ENCODE measurements around the gene ADGRD2. TPM values are rescaled to one million over a fixed set of nuclear protein-coding genes. Genes with fewer than 3 reads are reported as not detected.

Gene ADGRD2
- total RNA-seq, 1 donor from 2014 or later = not detected

DNA sequence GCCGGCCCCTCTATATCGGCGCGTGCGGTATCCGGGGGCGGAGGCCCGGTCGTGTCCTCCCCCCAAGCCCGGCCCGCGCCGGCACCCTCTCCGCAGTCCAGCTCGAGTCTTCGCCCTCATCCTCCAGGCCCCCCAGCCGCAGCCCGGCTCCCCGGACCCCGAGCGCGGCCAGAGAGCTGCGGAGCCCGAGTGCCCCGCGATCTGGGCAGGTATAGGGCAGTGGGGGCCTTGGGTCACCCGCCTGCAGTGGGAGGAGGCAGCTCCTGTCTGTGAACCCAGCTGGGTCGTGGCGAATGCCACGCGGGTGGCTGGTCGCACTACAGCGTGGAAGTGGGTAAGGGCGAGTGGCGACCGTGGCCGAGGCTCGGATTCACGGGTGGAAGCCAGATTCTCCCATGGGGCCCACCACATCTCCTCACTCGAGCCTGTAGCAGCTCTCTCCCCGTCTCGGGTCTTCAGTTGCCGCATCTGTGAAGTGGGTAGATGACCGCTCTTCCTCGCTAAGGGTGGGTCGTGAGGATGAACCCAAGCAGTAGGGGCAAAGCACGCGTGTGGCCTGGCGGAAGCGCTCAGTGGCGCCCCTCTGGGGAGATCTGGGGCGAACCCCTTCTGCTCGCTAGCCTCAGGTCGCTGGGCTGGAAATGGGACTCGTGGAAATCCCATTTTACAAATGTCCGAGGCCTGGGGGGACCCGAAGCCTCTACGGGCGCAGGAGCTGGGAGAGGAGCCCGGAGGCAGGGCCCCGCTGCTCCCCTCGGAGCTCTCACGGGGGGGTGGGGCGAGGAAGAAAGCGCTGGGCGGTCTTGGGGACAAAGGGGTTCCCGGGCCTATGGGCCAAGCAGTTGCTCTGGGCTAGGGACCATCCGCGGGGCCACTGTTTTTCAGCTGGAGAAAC lies 55.0 kb downstream of the ADGRD2 start:
- Mint-ChIP-seq H3K4me3 (no peak overlapping the region), H3K27me3 (peaks cover 24% of the 10 kb centered on the region), H3K4me1 (peaks cover 6% of the 10 kb centered on the region), H3K27ac (no peak overlapping the region), H3K36me3 (ENCODE audit: low read depth) (peaks cover 3% of the 10 kb centered on the region), H3K9me3 (no peaks in the 10 kb centered on the region)
- DNase-seq = no peak
- intact Hi-C loops (cut with micrococcal nuclease) = loop anchor here (10.0 kb wide), 1 partner anchor 490 kb away; the partner anchor contains the start of gene LHX2

DNA sequence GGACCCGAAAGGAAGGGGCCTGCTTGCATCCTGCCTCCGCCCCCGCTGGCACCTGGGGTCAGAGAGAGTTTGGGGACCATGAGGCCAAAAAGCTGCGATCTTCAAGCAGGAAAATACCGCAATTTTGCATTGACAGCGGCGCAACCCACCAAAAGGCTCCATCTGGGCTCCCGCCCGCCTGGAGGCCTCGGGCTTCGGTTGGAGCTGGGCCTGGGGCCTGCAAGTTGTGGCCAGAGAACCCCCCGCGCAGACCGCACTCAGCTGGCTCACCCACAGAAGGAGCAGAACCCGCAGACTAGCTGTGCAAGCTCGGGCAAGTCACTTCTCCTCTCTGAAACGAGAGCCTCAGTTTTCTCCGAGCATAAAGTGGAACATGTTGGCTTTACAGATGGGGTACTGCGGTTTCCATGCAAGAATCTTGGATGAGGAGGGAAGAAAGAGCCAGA lies 55.7 kb downstream of the ADGRD2 start:
- no peak for DNase-seq
- H3K36me3 Mint-ChIP-seq (ENCODE audit: low read depth) = peaks cover 3% of the 10 kb centered on the region
- no peak overlapping the region for H3K27ac Mint-ChIP-seq
- intact Hi-C loops (cut with micrococcal nuclease) = loop anchor here (10.0 kb wide), 1 partner anchor 491 kb away; the partner anchor contains the start of gene LHX2
- no peaks in the 10 kb centered on the region for H3K9me3 Mint-ChIP-seq
- no peak overlapping the region for H3K4me3 Mint-ChIP-seq
- peaks cover 21% of the 10 kb centered on the region for H3K27me3 Mint-ChIP-seq
- H3K4me1 Mint-ChIP-seq = peaks cover 4% of the 10 kb centered on the region

DNA sequence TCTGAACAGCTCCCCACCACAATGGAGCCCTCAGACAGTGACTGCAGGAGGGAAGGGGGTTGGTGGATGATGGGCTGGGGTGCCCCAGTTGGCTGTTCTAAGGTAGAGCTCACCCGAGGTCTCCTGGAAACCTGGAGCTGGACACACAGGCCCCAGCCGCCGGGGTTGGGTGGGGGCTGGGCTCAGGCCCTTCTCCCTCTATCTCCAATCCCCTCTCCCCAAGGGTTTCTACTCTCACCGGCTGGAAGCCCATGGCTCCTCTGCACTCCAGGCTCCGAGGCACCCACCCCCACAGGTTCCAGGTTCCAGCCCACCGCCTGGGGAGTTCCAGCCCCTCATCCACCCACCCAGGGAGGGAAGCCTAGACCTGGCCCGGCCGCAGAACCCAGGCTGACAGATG lies 56.2 kb downstream of the ADGRD2 start:
- peaks cover 4% of the 10 kb centered on the region for H3K4me1 Mint-ChIP-seq
- DNase-seq = no peak
- H3K27me3 Mint-ChIP-seq = peaks cover 21% of the 10 kb centered on the region
- H3K4me3 Mint-ChIP-seq = no peak overlapping the region
- H3K9me3 Mint-ChIP-seq = no peaks in the 10 kb centered on the region
- peaks cover 3% of the 10 kb centered on the region for H3K36me3 Mint-ChIP-seq (ENCODE audit: low read depth)
- intact Hi-C loops (cut with micrococcal nuclease) = loop anchor here (10.0 kb wide), 1 partner anchor 492 kb away; the partner anchor contains the start of gene LHX2
- no peak overlapping the region for H3K27ac Mint-ChIP-seq

DNA sequence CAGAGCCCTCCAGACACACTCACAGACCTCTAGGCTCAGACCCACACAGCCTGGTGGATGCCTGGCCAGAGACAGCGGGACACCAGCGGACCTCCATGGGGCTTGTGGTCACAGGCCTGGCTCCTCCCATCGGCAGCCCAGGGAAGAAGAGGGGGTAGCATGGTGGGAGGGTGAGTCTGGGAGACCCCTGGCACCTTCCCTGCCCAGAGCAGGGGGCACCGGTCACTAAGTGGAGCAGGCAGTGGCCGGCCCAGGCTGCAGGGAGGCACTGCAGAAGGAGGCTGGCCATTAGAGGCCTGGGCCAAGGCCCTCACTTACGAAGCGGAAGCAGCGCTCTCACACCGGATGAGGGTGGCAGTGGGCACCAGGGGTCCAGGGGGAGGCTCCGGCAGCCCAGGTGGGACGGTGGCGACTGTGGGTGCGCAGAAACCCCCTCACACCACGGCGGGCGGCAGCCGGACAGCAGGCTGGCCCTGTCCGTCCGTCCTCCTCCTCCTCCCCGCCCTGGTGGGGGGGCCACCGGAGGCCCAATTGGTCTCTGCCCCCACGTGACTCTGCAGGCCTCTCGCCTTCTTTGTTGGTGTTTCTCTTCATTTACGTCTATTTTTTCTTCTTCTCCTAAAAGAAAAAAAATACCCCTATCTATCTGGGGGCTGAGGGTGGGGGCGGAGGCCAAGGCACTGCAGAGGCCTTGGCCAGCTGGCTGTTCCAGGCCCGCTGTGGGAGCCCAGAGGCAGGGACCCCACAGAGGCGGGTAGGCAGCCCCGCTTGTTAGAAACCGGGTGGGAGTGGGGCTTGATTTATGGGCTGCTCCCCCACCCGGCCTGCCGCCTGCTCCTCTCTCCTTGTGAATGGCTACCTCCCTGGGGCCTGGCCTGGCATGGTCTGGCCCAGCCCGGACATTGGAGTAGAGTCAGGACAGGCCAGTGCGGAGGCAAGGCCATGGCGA lies 57.0 kb downstream of the ADGRD2 start, which contains the start of gene NR5A1:
Gene NR5A1 (minus strand): TSS at position 469 of the 949 bp plus-strand sequence. CDS start 4,004 bp downstream, outside the sequence.
- Mint-ChIP-seq H3K27ac (no peak within 1 kb of the TSS), H3K4me3 (no peak within 1 kb of the TSS), H3K36me3 (ENCODE audit: low read depth) (peaks cover 3% of the 10 kb centered on the region), H3K9me3 (no peaks in the 10 kb centered on the region), H3K27me3 (peaks cover 17% of the 10 kb centered on the region), H3K4me1 (peaks cover 4% of the 10 kb centered on the region)
- intact Hi-C loops (cut with micrococcal nuclease) = loop anchor here (10.0 kb wide), 1 partner anchor 492 kb away; the partner anchor contains the start of gene LHX2
- no peak for DNase-seq

GRCh38 chr9:124507880-124508423 lies 57.7 kb downstream of the ADGRD2 start:
- Mint-ChIP-seq H3K4me1 (peaks cover 4% of the 10 kb centered on the region), H3K9me3 (no peaks in the 10 kb centered on the region), H3K4me3 (no peak overlapping the region), H3K27me3 (peaks cover 15% of the 10 kb centered on the region), H3K27ac (no peak overlapping the region), H3K36me3 (ENCODE audit: low read depth) (peaks cover 3% of the 10 kb centered on the region)
- intact Hi-C loops (cut with micrococcal nuclease) = loop anchor here (10.0 kb wide), 1 partner anchor 493 kb away; the partner anchor contains the start of gene LHX2
- no peak for DNase-seq

- intact Hi-C loops (cut with micrococcal nuclease) = no loop called here
- no peak overlapping the region for H3K4me3 Mint-ChIP-seq
- H3K9me3 Mint-ChIP-seq = no peaks in the 10 kb centered on the region
- H3K36me3 Mint-ChIP-seq (ENCODE audit: low read depth) = no peaks in the 10 kb centered on the region
- no peak for DNase-seq
- peaks cover 2% of the 10 kb centered on the region for H3K27me3 Mint-ChIP-seq
- no peak overlapping the region for H3K27ac Mint-ChIP-seq
- peaks cover 2% of the 10 kb centered on the region for H3K4me1 Mint-ChIP-seq
Measured at GRCh38 chr9:124510650-124511425, 60.6 kb downstream of the ADGRD2 start.

GRCh38 chr9:124511426-124511840 lies 61.2 kb downstream of the ADGRD2 start:
- H3K27ac Mint-ChIP-seq = no peak overlapping the region
- DNase-seq = no peak
- no peaks in the 10 kb centered on the region for H3K9me3 Mint-ChIP-seq
- peaks cover 2% of the 10 kb centered on the region for H3K4me1 Mint-ChIP-seq
- no peak overlapping the region for H3K4me3 Mint-ChIP-seq
- intact Hi-C loops (cut with micrococcal nuclease) = no loop called here
- H3K27me3 Mint-ChIP-seq = peaks cover 2% of the 10 kb centered on the region
- H3K36me3 Mint-ChIP-seq (ENCODE audit: low read depth) = no peaks in the 10 kb centered on the region

DNA sequence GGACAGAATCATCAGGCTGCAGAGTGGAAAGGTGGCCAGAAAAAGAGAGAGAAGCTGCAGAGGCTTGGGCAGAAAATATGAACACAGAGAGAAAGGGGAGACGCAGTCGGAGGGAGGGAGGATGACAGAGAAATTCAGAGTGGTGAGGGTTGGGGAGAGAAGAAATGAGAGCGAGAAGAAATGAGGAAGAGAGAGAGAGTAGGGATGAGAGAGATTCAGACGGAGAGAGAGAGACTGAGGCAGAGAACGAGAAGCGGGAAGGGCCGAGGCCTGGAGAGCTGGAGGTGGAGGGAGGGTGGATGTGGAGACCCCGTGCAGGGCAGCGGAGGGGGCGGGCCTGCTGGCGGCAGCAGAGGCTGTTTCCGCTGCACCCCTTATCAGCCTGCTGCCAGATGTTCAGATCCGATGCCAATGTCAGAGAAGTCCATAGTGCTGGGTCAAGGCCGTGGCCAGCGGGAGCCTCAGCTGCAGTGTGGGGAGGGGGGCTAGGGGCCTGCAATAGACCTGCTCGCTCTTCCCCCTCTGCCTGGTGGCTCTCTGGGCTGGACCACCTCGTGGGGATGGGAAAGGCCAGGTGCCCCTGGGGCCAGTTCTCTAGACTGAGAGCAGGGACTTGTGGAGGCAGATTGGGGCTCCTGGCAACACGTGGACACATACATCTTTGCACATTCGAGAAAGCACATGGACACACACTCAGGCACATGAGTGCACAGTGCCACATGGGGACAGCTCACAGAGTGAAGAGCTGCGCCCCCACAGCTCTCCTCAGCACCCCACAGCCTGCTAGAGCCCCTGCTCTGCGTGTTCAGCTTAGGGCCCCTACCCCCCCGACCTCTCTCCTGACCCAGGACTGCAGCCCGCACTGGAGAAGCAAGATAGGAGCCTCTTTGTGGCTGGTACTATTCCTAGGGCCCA lies 61.9 kb downstream of the ADGRD2 start:
- peaks cover 3% of the 10 kb centered on the region for H3K27me3 Mint-ChIP-seq
- no peak overlapping the region for H3K4me3 Mint-ChIP-seq
- no peak for DNase-seq
- H3K9me3 Mint-ChIP-seq = no peaks in the 10 kb centered on the region
- no peaks in the 10 kb centered on the region for H3K36me3 Mint-ChIP-seq (ENCODE audit: low read depth)
- H3K4me1 Mint-ChIP-seq = peaks cover 2% of the 10 kb centered on the region
- no peak overlapping the region for H3K27ac Mint-ChIP-seq
- intact Hi-C loops (cut with micrococcal nuclease) = no loop called here

GRCh38 chr9:124512806-124513204 lies 62.6 kb downstream of the ADGRD2 start:
- H3K27me3 Mint-ChIP-seq = peaks cover 3% of the 10 kb centered on the region
- H3K4me1 Mint-ChIP-seq = peaks cover 2% of the 10 kb centered on the region
- no peaks in the 10 kb centered on the region for H3K9me3 Mint-ChIP-seq
- intact Hi-C loops (cut with micrococcal nuclease) = no loop called here
- H3K27ac Mint-ChIP-seq = no peak overlapping the region
- no peak for DNase-seq
- no peaks in the 10 kb centered on the region for H3K36me3 Mint-ChIP-seq (ENCODE audit: low read depth)
- H3K4me3 Mint-ChIP-seq = no peak overlapping the region

DNA sequence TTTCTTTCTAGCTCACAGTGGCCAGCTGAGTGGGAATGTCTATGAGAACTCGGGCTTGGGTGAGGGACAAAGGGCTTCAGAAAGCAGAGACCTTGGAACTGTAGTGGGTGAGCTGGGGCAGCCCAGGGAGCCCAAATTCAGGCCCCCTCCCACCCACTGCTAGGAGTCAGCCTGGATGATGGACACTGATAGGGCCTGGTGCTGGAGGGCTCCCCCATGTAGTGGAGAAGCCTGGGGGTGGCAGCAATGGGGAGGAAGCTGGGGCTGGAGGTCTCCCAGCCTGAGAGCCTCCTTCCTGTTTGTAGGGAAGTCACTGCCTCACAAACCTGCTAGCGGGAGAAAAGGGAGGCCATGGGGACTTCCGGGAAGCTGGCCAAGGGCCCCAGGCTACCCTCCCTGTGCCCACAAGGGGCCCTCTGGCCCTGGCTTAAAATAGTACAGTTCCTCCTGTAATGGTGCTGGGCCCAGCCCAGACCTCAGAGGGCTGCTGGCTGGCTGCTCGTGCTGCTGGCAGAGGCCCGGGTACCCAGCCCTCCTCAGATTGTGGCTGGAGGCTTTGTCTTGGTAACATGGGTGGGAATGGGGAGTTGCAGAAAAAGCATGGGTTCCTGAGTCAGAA lies 63.2 kb downstream of the ADGRD2 start:
- DNase-seq = no peak
- Mint-ChIP-seq H3K27me3 (peaks cover 3% of the 10 kb centered on the region), H3K36me3 (ENCODE audit: low read depth) (no peaks in the 10 kb centered on the region), H3K4me3 (no peak overlapping the region), H3K4me1 (peaks cover 2% of the 10 kb centered on the region), H3K9me3 (no peaks in the 10 kb centered on the region), H3K27ac (no peak overlapping the region)
- intact Hi-C loops (cut with micrococcal nuclease) = no loop called here

DNA sequence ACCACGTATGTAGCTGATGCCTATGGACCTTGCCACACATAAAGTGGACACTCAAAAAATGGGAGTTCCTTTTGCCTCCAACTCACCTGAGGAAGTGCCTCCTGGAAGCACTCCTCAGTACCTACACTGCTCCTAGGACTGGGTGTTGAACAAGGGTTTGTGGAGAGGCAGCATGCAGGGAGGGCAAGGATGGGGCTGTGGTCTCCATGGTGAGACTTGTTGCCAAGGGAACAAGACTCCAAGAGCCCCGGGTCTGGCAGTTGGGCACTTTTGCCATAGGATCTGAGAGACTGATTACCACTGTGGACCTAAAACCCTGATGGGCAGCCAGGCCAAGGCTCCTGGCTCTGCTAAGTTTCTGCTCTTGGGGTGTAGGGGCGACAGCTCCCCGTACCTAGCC lies 63.9 kb downstream of the ADGRD2 start:
- intact Hi-C loops (cut with micrococcal nuclease) = no loop called here
- Mint-ChIP-seq H3K4me1 (peaks cover 2% of the 10 kb centered on the region), H3K27ac (no peak overlapping the region), H3K27me3 (peaks cover 3% of the 10 kb centered on the region), H3K4me3 (no peak overlapping the region), H3K9me3 (no peaks in the 10 kb centered on the region), H3K36me3 (ENCODE audit: low read depth) (no peaks in the 10 kb centered on the region)
- no peak for DNase-seq

GRCh38 chr9:124514874-124515273 lies 64.6 kb downstream of the ADGRD2 start:
- Mint-ChIP-seq H3K4me1 (peaks cover 2% of the 10 kb centered on the region), H3K27me3 (peaks cover 3% of the 10 kb centered on the region), H3K9me3 (no peaks in the 10 kb centered on the region), H3K36me3 (ENCODE audit: low read depth) (no peaks in the 10 kb centered on the region), H3K27ac (no peak overlapping the region), H3K4me3 (no peak overlapping the region)
- intact Hi-C loops (cut with micrococcal nuclease) = no loop called here
- DNase-seq = no peak
